PC-9 (cell line): Measurements from ENCODE around the gene M1AP. TPM values are rescaled to one million over a fixed set of nuclear protein-coding genes. Genes with fewer than 3 reads are reported as not detected.

Source experiments
- BruUV-seq: library from RNA; stranded (reverse); fragments of 400-500 nt; replicated peaks from 2 replicates; lab custom pipeline; 2021; lab: Mats Ljungman, UMichigan
- CTCF ChIA-PET: fragments of 300-600 bp; sonication (Branson Sonifier 250); formaldehyde crosslinking; loops from one replicate; lab custom pipeline; 2022; ENCODE audit warnings: antibody characterized with exemption; lab: Charles Lee
- POLR2A ChIA-PET: fragments of 300-600 bp; sonication (Branson Sonifier 250); formaldehyde crosslinking; loops from one replicate; lab custom pipeline; 2022; ENCODE audit warnings: antibody characterized with exemption; ENCODE audit not compliant: unreplicated experiment; lab: Charles Lee
- DNase-seq, 2 experiments: peaks; one replicate each; pipeline versions ENCODE4 v3.0.0 to v3.0.0-alpha.2; 2015 to 2022; ENCODE audit warnings: mixed read lengths in 1 of 2
- H2AFZ ChIP-seq: fragments of 200-600 bp; sonication (generic); 2 replicates; pipeline ENCODE4 v1.8.1; 2017; ENCODE audit warnings: antibody characterized with exemption
- H3F3A ChIP-seq: fragments of 200-600 bp; sonication (generic); 2 replicates; pipeline ENCODE4 v1.8.1; 2017; ENCODE audit warnings: antibody characterized with exemption, mild to moderate bottlenecking, low read depth; ENCODE audit not compliant: insufficient read depth
- H3K27ac ChIP-seq: fragments of 200-600 bp; sonication (generic); 2 replicates; pipeline ENCODE4 v1.6.1; 2016; ENCODE audit warnings: mixed run types
- H3K27me3 ChIP-seq: fragments of 200-600 bp; sonication (generic); 2 replicates; pipeline ENCODE4 v1.6.1; 2016; ENCODE audit warnings: low read depth, mixed run types; ENCODE audit not compliant: insufficient read depth
- H3K36me3 ChIP-seq: fragments of 200-600 bp; sonication (generic); 2 replicates; pipeline ENCODE4 v1.6.1; 2016; ENCODE audit warnings: low read depth, mixed run types
- H3K4me1 ChIP-seq: fragments of 200-600 bp; sonication (generic); replicated peaks from 2 replicates; pipeline ENCODE4 v1.6.1; 2016; ENCODE audit warnings: mixed run types; ENCODE audit not compliant: insufficient read depth
- H3K4me2 ChIP-seq: fragments of 200-600 bp; sonication (generic); 2 replicates; pipeline ENCODE4 v1.6.1; 2017; ENCODE audit warnings: mixed run types
- H3K4me3 ChIP-seq: fragments of 200-600 bp; sonication (generic); 2 replicates; pipeline ENCODE4 v1.6.1; 2016; ENCODE audit warnings: mixed run types
- H3K79me2 ChIP-seq: fragments of 200-600 bp; sonication (generic); 2 replicates; pipeline ENCODE4 v1.6.1; 2017; ENCODE audit warnings: low read depth, mixed run types
- H3K9me2 ChIP-seq: fragments of 200-600 bp; sonication (generic); 2 replicates; pipeline ENCODE4 v1.8.1; 2017; ENCODE audit warnings: mild to moderate bottlenecking; ENCODE audit not compliant: insufficient read depth
- H3K9me3 ChIP-seq: fragments of 200-600 bp; sonication (generic); 2 replicates; pipeline ENCODE4 v1.8.1; 2016; ENCODE audit warnings: low read depth; ENCODE audit not compliant: insufficient read depth
- H4K20me1 ChIP-seq: fragments of 200-600 bp; sonication (generic); 2 replicates; pipeline ENCODE4 v1.8.1; 2017; ENCODE audit not compliant: insufficient read depth
- CTCF ChIP-seq: fragments of 200-600 bp; sonication (generic); conservative IDR thresholded peaks from 2 replicates; pipeline ENCODE4 v1.6.1; 2017; ENCODE audit warnings: mixed run types, antibody characterized with exemption, mild to moderate bottlenecking, moderate library complexity
- EZH2 ChIP-seq: fragments of 200-600 bp; sonication (generic); IDR thresholded peaks from 2 replicates; pipeline ENCODE4 v1.8.0; 2017; ENCODE audit warnings: antibody characterized with exemption, low read depth
- intact Hi-C: fragments of 100-400 bp; cut with micrococcal nuclease; formaldehyde crosslinking; loops from one replicate; pipeline ENCODE4 v1.10.0; 2022; ENCODE audit not compliant: unreplicated experiment
- total RNA-seq: library from RNA; stranded (reverse); gene quantifications from 2 replicates; pipeline ENCODE4 v1.2.3, GENCODE V29; 2021

Gene M1AP
- total RNA-seq, 1 experiment from 2014 or later = 7.7 TPM

GRCh38 chr2:74688881-74689280 is 40.8 kb upstream of the M1AP start:
- H3F3A ChIP-seq = 0 out of 2 replicates have a peak, but pooled peaks cover 10% of the 10 kb centered on the region
- BruUV-seq = no TSS peak

GRCh38 chr2:74685408-74685807 is 37.3 kb upstream of the M1AP start:
- Histone ChIP-seq H2AFZ (no peak overlapping the region), H3K27ac (no peak overlapping the region), H3K27me3 (no peaks in the 10 kb centered on the region), H3K79me2 (no peaks in the 10 kb centered on the region), H3K36me3 (no peaks in the 10 kb centered on the region), H3K9me3 (no peaks in the 10 kb centered on the region), H3K4me3 (no peak overlapping the region), H3K4me1 (0 out of 2 replicates have a peak, but pooled peaks cover 8% of the 10 kb centered on the region), H3K4me2 (no peak overlapping the region), H4K20me1 (no peaks in the 10 kb centered on the region), H3F3A (0 out of 2 replicates have a peak, but pooled peaks cover 2% of the 10 kb centered on the region), H3K9me2 (no peaks in the 10 kb centered on the region)
- ChIA-PET POLR2A (no interaction called here), CTCF (no interaction called here)
- BruUV-seq = no TSS peak
- intact Hi-C loops = no loop called here
- no peak for DNase-seq
- no peak for TF ChIP-seq CTCF
- no peak for TF ChIP-seq EZH2

More at GRCh38 chr2:74688881-74689280, 40.8 kb upstream of the M1AP start:
- Histone ChIP-seq H3K79me2 (no peaks in the 10 kb centered on the region), H3K27ac (no peak overlapping the region), H3K4me1 (peaks cover 16% of the 10 kb centered on the region), H3K9me2 (no peaks in the 10 kb centered on the region), H2AFZ (no peak overlapping the region), H3K4me3 (no peak overlapping the region), H4K20me1 (no peaks in the 10 kb centered on the region), H3K27me3 (no peaks in the 10 kb centered on the region), H3K4me2 (no peak overlapping the region), H3K9me3 (no peaks in the 10 kb centered on the region), H3K36me3 (no peaks in the 10 kb centered on the region)
- no peak for DNase-seq
- intact Hi-C loops = no loop called here
- POLR2A ChIA-PET = interaction anchor here (0.7 kb wide), 1 partner anchor 13 kb away, joined by 8 read pairs; no protein-coding TSS in a partner anchor
- TF ChIP-seq CTCF (no peak), EZH2 (no peak)
- CTCF ChIA-PET = interaction anchor here (0.5 to 0.6 kb wide), 2 partner anchors 152 to 741 kb away, joined by 4 to 7 read pairs; no protein-coding TSS in a partner anchor

GRCh38 chr2:74682501-74682900 is 34.4 kb upstream of the M1AP start:
- H3K27ac ChIP-seq = no peak overlapping the region
- no peak overlapping the region for H3K4me2 ChIP-seq
- H3K4me1 ChIP-seq = no peaks in the 10 kb centered on the region
- DNase-seq = no peak
- no TSS peak for BruUV-seq
- no peaks in the 10 kb centered on the region for H3K36me3 ChIP-seq
- H3K9me3 ChIP-seq = no peaks in the 10 kb centered on the region
- no peaks in the 10 kb centered on the region for H4K20me1 ChIP-seq
- no peaks in the 10 kb centered on the region for H3K27me3 ChIP-seq
- no peaks in the 10 kb centered on the region for H3F3A ChIP-seq
- ChIA-PET POLR2A (no interaction called here), CTCF (no interaction called here)
- H3K9me2 ChIP-seq = no peaks in the 10 kb centered on the region
- no peak for TF ChIP-seq EZH2
- no peak for TF ChIP-seq CTCF
- no peak overlapping the region for H3K4me3 ChIP-seq
- intact Hi-C loops = no loop called here
- H3K79me2 ChIP-seq = no peaks in the 10 kb centered on the region
- no peak overlapping the region for H2AFZ ChIP-seq
